GM23338 (cell line): ENCODE measurements around the gene RANBP1. TPM values are rescaled to one million over a fixed set of nuclear protein-coding genes. Genes with fewer than 3 reads are reported as not detected.

Source experiments
- ATAC-seq: fragments of 200-7000 bp; cut with Tn5 transposase; 3 replicates; pipeline ENCODE4 v1.9.1; 2020
- DNase-seq: peaks from one replicate; pipeline ENCODE4 v3.0.0-alpha.2; 2015; ENCODE audit warnings: low spot score
- H2AFZ ChIP-seq: fragments of 200-600 bp; sonication (generic); 2 replicates; pipeline ENCODE4 v1.8.0; 2016; ENCODE audit warnings: antibody characterized with exemption, mild to moderate bottlenecking, moderate library complexity
- H3F3A ChIP-seq: fragments of 200-600 bp; sonication (generic); replicated peaks from 2 replicates; pipeline ENCODE4 v1.8.0; 2017; ENCODE audit warnings: antibody characterized with exemption, mixed run types, low read depth
- H3K27ac ChIP-seq: fragments of 200-600 bp; sonication (generic); 2 replicates; pipeline ENCODE4 v1.6.1; 2016; ENCODE audit warnings: low read depth
- H3K27me3 ChIP-seq: fragments of 200-600 bp; sonication (generic); 2 replicates; pipeline ENCODE4 v1.8.0; 2016; ENCODE audit warnings: mild to moderate bottlenecking, mixed run types, moderate library complexity; ENCODE audit not compliant: insufficient read depth
- H3K36me3 ChIP-seq: fragments of 200-600 bp; sonication (generic); 2 replicates; pipeline ENCODE4 v1.8.0; 2016; ENCODE audit warnings: mild to moderate bottlenecking; ENCODE audit not compliant: insufficient read depth
- H3K4me1 ChIP-seq: fragments of 200-600 bp; sonication (generic); 2 replicates; pipeline ENCODE4 v1.8.0; 2016; ENCODE audit warnings: mild to moderate bottlenecking, moderate library complexity; ENCODE audit not compliant: insufficient read depth
- H3K4me2 ChIP-seq: fragments of 200-600 bp; sonication (generic); 2 replicates; pipeline ENCODE4 v1.7.1; 2017; ENCODE audit warnings: mixed run types
- H3K4me3 ChIP-seq: fragments of 200-600 bp; sonication (generic); 2 replicates; pipeline ENCODE4 v1.6.1; 2016; ENCODE audit warnings: mixed run types
- H3K79me2 ChIP-seq: fragments of 200-600 bp; sonication (generic); replicated peaks from 2 replicates; pipeline ENCODE4 v1.8.0; 2017; ENCODE audit warnings: mild to moderate bottlenecking; ENCODE audit not compliant: insufficient read depth
- H3K9me2 ChIP-seq: fragments of 200-600 bp; sonication (generic); 2 replicates; pipeline ENCODE4 v1.8.0; 2017; ENCODE audit not compliant: insufficient read depth
- H4K20me1 ChIP-seq: fragments of 200-600 bp; sonication (generic); replicated peaks from 2 replicates; pipeline ENCODE4 v1.8.0; 2017; ENCODE audit warnings: mild to moderate bottlenecking; ENCODE audit not compliant: insufficient read depth
- H3K27ac Mint-ChIP-seq: 2 replicates; pipeline ENCODE4 v1.8.0; 2020; ENCODE audit warnings: inconsistent platforms, mild to moderate bottlenecking, moderate library complexity, mixed read lengths
- H3K27me3 Mint-ChIP-seq: 3 replicates; pipeline ENCODE4 v1.8.0; 2022; ENCODE audit warnings: low read depth, mild to moderate bottlenecking, moderate library complexity, mixed read lengths, inconsistent platforms; ENCODE audit not compliant: insufficient read depth, poor library complexity
- H3K36me3 Mint-ChIP-seq: 3 replicates; pipeline ENCODE4 v1.8.0; 2021; ENCODE audit warnings: low read depth, mild to moderate bottlenecking, inconsistent platforms, moderate library complexity, mixed read lengths
- H3K4me1 Mint-ChIP-seq: 3 replicates; pipeline ENCODE4 v1.8.0; 2020; ENCODE audit warnings: mild to moderate bottlenecking, inconsistent platforms, mixed read lengths
- H3K4me3 Mint-ChIP-seq: 3 replicates; pipeline ENCODE4 v1.8.0; 2021; ENCODE audit warnings: moderate library complexity, mild to moderate bottlenecking, inconsistent platforms, mixed read lengths
- H3K9me3 Mint-ChIP-seq: 3 replicates; pipeline ENCODE4 v1.8.0; 2020; ENCODE audit warnings: moderate library complexity, mild to moderate bottlenecking, inconsistent platforms, mixed read lengths
- EZH2phosphoT487 ChIP-seq: fragments of 200-600 bp; sonication (generic); IDR thresholded peaks from one replicate; pipeline ENCODE4 v1.8.1; 2018; ENCODE audit warnings: antibody characterized with exemption; ENCODE audit not compliant: unreplicated experiment
- NANOG ChIP-seq: IDR thresholded peaks from 2 replicates; pipeline ENCODE4 v1.6.1; 2016; ENCODE audit warnings: antibody characterized with exemption, borderline replicate concordance
- STAT1 ChIP-seq: IDR thresholded peaks from one replicate; pipeline ENCODE4 v1.6.1; 2016; ENCODE audit warnings: antibody characterized with exemption; ENCODE audit not compliant: unreplicated experiment
- polyA plus RNA-seq: library from polyadenylated mRNA; unstranded; fragments of >200 nt; fragmentation: Nextera tagmentation; extraction: Ambion mirVana; gene quantifications from 2 replicates; pipeline ENCODE4 v1.2.1, GENCODE V29; 2016
- total RNA-seq: library from RNA; depleted of rRNA; stranded (reverse); fragments of >200 nt; shearing (Covaris generic); gene quantifications from 2 replicates; pipeline ENCODE4 v1.2.3, GENCODE V29; 2014
- TF ChIP-seq, protein P1 (sequence below): fragments of 250-450 bp; sonication (Bioruptor Pico); IDR thresholded peaks from 2 replicates; pipeline ENCODE4 v1.5.0; 2020; ENCODE audit warnings: mild to moderate bottlenecking, moderate library complexity
- TF ChIP-seq, protein P2 (sequence below): IDR thresholded peaks from 2 replicates; pipeline ENCODE4 v1.6.1; 2016; ENCODE audit warnings: antibody characterized with exemption
- TF ChIP-seq, protein P3 (sequence below): IDR thresholded peaks from one replicate; pipeline ENCODE4 v1.6.1; 2018; ENCODE audit warnings: antibody characterized with exemption; ENCODE audit not compliant: unreplicated experiment

Gene RANBP1
- total and polyA plus RNA-seq, 2 experiments from 2014 or later, result 1,014 to 1,206 TPM

DNA sequence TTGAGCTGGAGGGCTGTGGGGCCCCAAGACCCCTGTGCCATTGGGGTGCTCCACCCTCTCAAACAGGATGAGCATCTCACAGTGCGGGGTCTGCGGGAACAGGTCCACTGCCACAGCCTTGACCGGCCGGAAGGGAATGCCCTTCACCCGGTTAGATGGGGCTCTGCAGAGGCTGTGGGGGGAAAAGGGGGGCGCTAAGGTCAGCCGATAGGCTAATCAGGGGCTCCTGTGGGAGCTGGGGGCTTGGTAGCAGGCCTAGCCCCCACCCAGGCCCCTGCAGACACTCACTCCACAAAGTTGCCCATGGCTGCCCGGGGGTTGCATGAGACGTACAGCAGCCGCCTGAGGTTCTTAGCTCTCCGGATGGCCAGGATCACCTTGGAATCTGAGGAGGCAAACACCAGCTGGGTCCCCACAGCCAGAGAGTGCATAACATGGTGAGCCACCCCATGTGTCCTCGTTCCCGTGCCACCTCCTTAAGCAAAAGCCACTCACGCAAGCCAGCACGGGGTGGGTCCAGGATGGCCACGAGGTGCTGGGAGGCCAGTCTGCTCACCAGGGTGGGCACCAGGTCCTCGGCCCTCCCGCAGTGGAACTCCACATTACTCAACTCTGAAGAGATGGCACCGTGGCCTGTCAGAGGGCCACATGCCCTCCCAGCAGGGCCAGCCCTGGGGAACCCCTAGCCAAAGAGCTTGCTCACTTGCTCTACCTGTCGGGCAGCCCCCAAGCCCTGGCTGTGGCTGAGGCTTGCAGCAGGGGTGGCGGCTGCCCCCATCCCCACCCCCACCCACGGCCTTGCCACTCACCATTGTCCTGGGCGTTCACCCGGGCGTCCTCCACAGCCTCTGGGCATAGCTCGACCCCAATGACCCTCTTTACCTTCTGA lies 3.0 kb upstream of the RANBP1 start:
- H3K9me2 ChIP-seq, result no peaks in the 10 kb centered on the region
- H3K9me3 Mint-ChIP-seq, result no peaks in the 10 kb centered on the region
- H3K4me3 ChIP-seq, result no peak overlapping the region
- DNase-seq (no peak), ATAC-seq (no peak)
- H2AFZ ChIP-seq, result no peak overlapping the region
- peaks cover 16% of the 10 kb centered on the region for H3K36me3 ChIP-seq
- H3K4me2 ChIP-seq, result no peak overlapping the region
- no peak overlapping the region for H3K4me3 Mint-ChIP-seq
- H3K4me1 ChIP-seq, result peaks cover 6% of the 10 kb centered on the region; the same call in 1 of the 2 replicates
- H3K27ac ChIP-seq, result no peak overlapping the region
- peaks cover 28% of the 10 kb centered on the region for H3F3A ChIP-seq
- peaks cover 3% of the 10 kb centered on the region for H3K4me1 Mint-ChIP-seq
- H3K27me3 ChIP-seq, result no peaks in the 10 kb centered on the region
- peaks cover 52% of the 10 kb centered on the region for H3K36me3 Mint-ChIP-seq
- H3K79me2 ChIP-seq, result peaks cover 18% of the 10 kb centered on the region
- no peak overlapping the region for H3K27ac Mint-ChIP-seq
- peaks cover 37% of the 10 kb centered on the region for H3K27me3 Mint-ChIP-seq
- no peak for TF ChIP-seq NANOG
- TF ChIP-seq, protein P1, sequence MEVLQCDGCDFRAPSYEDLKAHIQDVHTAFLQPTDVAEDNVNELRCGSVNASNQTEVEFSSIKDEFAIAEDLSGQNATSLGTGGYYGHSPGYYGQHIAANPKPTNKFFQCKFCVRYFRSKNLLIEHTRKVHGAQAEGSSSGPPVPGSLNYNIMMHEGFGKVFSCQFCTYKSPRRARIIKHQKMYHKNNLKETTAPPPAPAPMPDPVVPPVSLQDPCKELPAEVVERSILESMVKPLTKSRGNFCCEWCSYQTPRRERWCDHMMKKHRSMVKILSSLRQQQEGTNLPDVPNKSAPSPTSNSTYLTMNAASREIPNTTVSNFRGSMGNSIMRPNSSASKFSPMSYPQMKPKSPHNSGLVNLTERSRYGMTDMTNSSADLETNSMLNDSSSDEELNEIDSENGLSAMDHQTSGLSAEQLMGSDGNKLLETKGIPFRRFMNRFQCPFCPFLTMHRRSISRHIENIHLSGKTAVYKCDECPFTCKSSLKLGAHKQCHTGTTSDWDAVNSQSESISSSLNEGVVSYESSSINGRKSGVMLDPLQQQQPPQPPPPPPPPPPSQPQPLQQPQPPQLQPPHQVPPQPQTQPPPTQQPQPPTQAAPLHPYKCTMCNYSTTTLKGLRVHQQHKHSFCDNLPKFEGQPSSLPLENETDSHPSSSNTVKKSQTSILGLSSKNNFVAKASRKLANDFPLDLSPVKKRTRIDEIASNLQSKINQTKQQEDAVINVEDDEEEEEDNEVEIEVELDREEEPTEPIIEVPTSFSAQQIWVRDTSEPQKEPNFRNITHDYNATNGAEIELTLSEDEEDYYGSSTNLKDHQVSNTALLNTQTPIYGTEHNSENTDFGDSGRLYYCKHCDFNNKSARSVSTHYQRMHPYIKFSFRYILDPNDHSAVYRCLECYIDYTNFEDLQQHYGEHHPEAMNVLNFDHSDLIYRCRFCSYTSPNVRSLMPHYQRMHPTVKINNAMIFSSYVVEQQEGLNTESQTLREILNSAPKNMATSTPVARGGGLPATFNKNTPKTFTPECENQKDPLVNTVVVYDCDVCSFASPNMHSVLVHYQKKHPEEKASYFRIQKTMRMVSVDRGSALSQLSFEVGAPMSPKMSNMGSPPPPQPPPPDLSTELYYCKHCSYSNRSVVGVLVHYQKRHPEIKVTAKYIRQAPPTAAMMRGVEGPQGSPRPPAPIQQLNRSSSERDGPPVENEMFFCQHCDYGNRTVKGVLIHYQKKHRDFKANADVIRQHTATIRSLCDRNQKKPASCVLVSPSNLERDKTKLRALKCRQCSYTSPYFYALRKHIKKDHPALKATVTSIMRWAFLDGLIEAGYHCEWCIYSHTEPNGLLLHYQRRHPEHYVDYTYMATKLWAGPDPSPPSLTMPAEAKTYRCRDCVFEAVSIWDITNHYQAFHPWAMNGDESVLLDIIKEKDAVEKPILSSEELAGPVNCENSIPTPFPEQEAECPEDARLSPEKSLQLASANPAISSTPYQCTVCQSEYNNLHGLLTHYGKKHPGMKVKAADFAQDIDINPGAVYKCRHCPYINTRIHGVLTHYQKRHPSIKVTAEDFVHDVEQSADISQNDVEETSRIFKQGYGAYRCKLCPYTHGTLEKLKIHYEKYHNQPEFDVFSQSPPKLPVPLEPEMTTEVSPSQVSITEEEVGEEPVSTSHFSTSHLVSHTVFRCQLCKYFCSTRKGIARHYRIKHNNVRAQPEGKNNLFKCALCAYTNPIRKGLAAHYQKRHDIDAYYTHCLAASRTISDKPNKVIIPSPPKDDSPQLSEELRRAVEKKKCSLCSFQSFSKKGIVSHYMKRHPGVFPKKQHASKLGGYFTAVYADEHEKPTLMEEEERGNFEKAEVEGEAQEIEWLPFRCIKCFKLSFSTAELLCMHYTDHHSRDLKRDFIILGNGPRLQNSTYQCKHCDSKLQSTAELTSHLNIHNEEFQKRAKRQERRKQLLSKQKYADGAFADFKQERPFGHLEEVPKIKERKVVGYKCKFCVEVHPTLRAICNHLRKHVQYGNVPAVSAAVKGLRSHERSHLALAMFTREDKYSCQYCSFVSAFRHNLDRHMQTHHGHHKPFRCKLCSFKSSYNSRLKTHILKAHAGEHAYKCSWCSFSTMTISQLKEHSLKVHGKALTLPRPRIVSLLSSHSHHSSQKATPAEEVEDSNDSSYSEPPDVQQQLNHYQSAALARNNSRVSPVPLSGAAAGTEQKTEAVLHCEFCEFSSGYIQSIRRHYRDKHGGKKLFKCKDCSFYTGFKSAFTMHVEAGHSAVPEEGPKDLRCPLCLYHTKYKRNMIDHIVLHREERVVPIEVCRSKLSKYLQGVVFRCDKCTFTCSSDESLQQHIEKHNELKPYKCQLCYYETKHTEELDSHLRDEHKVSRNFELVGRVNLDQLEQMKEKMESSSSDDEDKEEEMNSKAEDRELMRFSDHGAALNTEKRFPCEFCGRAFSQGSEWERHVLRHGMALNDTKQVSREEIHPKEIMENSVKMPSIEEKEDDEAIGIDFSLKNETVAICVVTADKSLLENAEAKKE, result no peak
- no peak for TF ChIP-seq STAT1
- TF ChIP-seq, protein P2, sequence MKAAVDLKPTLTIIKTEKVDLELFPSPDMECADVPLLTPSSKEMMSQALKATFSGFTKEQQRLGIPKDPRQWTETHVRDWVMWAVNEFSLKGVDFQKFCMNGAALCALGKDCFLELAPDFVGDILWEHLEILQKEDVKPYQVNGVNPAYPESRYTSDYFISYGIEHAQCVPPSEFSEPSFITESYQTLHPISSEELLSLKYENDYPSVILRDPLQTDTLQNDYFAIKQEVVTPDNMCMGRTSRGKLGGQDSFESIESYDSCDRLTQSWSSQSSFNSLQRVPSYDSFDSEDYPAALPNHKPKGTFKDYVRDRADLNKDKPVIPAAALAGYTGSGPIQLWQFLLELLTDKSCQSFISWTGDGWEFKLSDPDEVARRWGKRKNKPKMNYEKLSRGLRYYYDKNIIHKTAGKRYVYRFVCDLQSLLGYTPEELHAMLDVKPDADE, result no peak
- TF ChIP-seq EZH2phosphoT487, result no peak
- TF ChIP-seq, protein P3, sequence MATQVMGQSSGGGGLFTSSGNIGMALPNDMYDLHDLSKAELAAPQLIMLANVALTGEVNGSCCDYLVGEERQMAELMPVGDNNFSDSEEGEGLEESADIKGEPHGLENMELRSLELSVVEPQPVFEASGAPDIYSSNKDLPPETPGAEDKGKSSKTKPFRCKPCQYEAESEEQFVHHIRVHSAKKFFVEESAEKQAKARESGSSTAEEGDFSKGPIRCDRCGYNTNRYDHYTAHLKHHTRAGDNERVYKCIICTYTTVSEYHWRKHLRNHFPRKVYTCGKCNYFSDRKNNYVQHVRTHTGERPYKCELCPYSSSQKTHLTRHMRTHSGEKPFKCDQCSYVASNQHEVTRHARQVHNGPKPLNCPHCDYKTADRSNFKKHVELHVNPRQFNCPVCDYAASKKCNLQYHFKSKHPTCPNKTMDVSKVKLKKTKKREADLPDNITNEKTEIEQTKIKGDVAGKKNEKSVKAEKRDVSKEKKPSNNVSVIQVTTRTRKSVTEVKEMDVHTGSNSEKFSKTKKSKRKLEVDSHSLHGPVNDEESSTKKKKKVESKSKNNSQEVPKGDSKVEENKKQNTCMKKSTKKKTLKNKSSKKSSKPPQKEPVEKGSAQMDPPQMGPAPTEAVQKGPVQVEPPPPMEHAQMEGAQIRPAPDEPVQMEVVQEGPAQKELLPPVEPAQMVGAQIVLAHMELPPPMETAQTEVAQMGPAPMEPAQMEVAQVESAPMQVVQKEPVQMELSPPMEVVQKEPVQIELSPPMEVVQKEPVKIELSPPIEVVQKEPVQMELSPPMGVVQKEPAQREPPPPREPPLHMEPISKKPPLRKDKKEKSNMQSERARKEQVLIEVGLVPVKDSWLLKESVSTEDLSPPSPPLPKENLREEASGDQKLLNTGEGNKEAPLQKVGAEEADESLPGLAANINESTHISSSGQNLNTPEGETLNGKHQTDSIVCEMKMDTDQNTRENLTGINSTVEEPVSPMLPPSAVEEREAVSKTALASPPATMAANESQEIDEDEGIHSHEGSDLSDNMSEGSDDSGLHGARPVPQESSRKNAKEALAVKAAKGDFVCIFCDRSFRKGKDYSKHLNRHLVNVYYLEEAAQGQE, result no peak
- H4K20me1 ChIP-seq, result peaks cover 10% of the 10 kb centered on the region
